H1 (cell line): ENCODE measurements around the gene FAM193A. TPM values are rescaled to one million over a fixed set of nuclear protein-coding genes. Genes with fewer than 3 reads are reported as not detected.
A peak's percentile ranks its signal among the peaks of the same experiment; 100 is the strongest.

Experiments used
- CTCF ChIA-PET: fragments of 300-600 bp; sonication (Branson Sonifier 250); formaldehyde crosslinking; loops from one replicate; lab custom pipeline; 2021; ENCODE audit not compliant: partially characterized antibody; lab: Charles Lee
- POLR2A ChIA-PET: fragments of 300-600 bp; sonication (Branson Sonifier 250); formaldehyde crosslinking; loops from one replicate; lab custom pipeline; 2021; ENCODE audit warnings: inconsistent platforms; ENCODE audit not compliant: partially characterized antibody; lab: Charles Lee
- DNase-seq, 2 experiments: peaks; one replicate each; pipeline versions ENCODE4 v3.0.0 to v3.0.0-alpha.2; 2010 to 2022; ENCODE audit warnings: low spot score in 2 of 2, low read depth in 1 of 2, mixed read lengths in 1 of 2
- FAIRE-seq: peaks from 2 replicates; lab custom pipeline; 2011; peaks lifted over from hg19 to GRCh38; lab: Jason Lieb, UNC
- H2AFZ ChIP-seq: 2 replicates; pipeline ENCODE4 v1.8.1; 2012; ENCODE audit warnings: low read length, inconsistent platforms
- H2AK5ac ChIP-seq: 2 replicates; pipeline ENCODE4 v1.6.1; 2013; ENCODE audit warnings: low read depth, low read length
- H2BK120ac ChIP-seq: replicated peaks from 2 replicates; pipeline ENCODE3; 2013; ENCODE audit warnings: low read depth, low read length, inconsistent platforms
- H2BK12ac ChIP-seq: 2 replicates; pipeline ENCODE4 v1.6.1; 2013; ENCODE audit warnings: low read depth, low read length
- H2BK15ac ChIP-seq: 2 replicates; pipeline ENCODE4 v1.6.1; 2013; ENCODE audit warnings: low read length
- H2BK20ac ChIP-seq: 2 replicates; pipeline ENCODE4 v1.6.1; 2013; ENCODE audit warnings: low read length
- H2BK5ac ChIP-seq: 2 replicates; pipeline ENCODE4 v1.6.1; 2013; ENCODE audit warnings: low read depth, low read length
- H3K14ac ChIP-seq: 2 replicates; pipeline ENCODE4 v1.6.1; 2013; ENCODE audit warnings: inconsistent platforms; ENCODE audit not compliant: insufficient read length
- H3K18ac ChIP-seq: 2 replicates; pipeline ENCODE4 v1.6.1; 2013; ENCODE audit warnings: low read length; ENCODE audit errors: extremely low read depth
- H3K23ac ChIP-seq: 2 replicates; pipeline ENCODE4 v1.6.1; 2013; ENCODE audit warnings: inconsistent platforms; ENCODE audit not compliant: insufficient read length
- H3K23me2 ChIP-seq: 2 replicates; pipeline ENCODE4 v1.6.1; 2013; ENCODE audit warnings: low read depth, low read length
- H3K27ac ChIP-seq: 2 replicates; pipeline ENCODE4 v1.6.1; 2011; ENCODE audit warnings: low read depth, low read length, inconsistent platforms
- H3K27me3 ChIP-seq, 4 experiments: replicated peaks in 1 of 4; 1 replicate in 1 of 4; 2 replicates in 3 of 4; pipeline versions ENCODE4 v1.6.1 to v1.8.1; 2011 to 2013; ENCODE audit warnings: low read length in 3 of 4, mild to moderate bottlenecking in 3 of 4, inconsistent platforms in 2 of 4, mixed read lengths in 2 of 4, moderate library complexity in 1 of 4; ENCODE audit not compliant: control insufficient read depth in 3 of 4, insufficient read depth in 3 of 4; ENCODE audit errors: extremely low read depth in 1 of 4
- H3K36me3 ChIP-seq, 4 experiments: 2 replicates each; pipeline versions ENCODE4 v1.6.1 to v1.8.1; 2011 to 2013; ENCODE audit warnings: mild to moderate bottlenecking in 4 of 4, low read length in 3 of 4, moderate library complexity in 2 of 4, control low read depth in 1 of 4, inconsistent platforms in 1 of 4; ENCODE audit not compliant: insufficient read depth in 4 of 4, control insufficient read depth in 2 of 4
- H3K4ac ChIP-seq: replicated peaks from 2 replicates; pipeline ENCODE3; 2013; ENCODE audit warnings: low read length, low read depth, mixed read lengths, inconsistent platforms; ENCODE audit not compliant: insufficient read length
- H3K4me1 ChIP-seq, 4 experiments: replicated peaks in 1 of 4; 1 replicate in 1 of 4; 2 replicates in 3 of 4; pipeline versions ENCODE4 v1.6.1 to v1.8.1; 2011 to 2013; ENCODE audit warnings: low read length in 3 of 4, inconsistent platforms in 2 of 4, mixed read lengths in 1 of 4; ENCODE audit not compliant: insufficient read depth in 4 of 4, control insufficient read depth in 3 of 4
- H3K4me2 ChIP-seq, 2 experiments: 2 replicates each; pipeline versions ENCODE4 v1.6.1 to v1.8.1; 2011 to 2013; ENCODE audit warnings: low read depth in 2 of 2, low read length in 2 of 2, control low read depth in 1 of 2, inconsistent platforms in 1 of 2, mild to moderate bottlenecking in 1 of 2; ENCODE audit not compliant: insufficient read depth in 1 of 2
- H3K4me3 ChIP-seq, 4 experiments: fragments of 200-600, 300-600 bp in 1 of 4; sonication (generic), shearing (Covaris generic), sonication (Bioruptor Twin) in 1 of 4; 2 replicates each; pipeline versions ENCODE4 v1.5.1 to v1.8.1; 2011 to 2016; ENCODE audit warnings: low read length in 4 of 4, low read depth in 3 of 4, control low read depth in 2 of 4, inconsistent platforms in 2 of 4, mild to moderate bottlenecking in 2 of 4, mixed read lengths in 1 of 4, moderate library complexity in 1 of 4; ENCODE audit not compliant: insufficient read depth in 2 of 4; ENCODE audit errors: extremely low read depth in 1 of 4
- H3K56ac ChIP-seq: replicated peaks from 2 replicates; pipeline ENCODE3; 2013; ENCODE audit warnings: low read depth, mild to moderate bottlenecking, mixed read lengths, low read length, inconsistent platforms; ENCODE audit not compliant: insufficient read length
- H3K79me1 ChIP-seq: 2 replicates; pipeline ENCODE4 v1.6.1; 2013; ENCODE audit warnings: low read depth, low read length, control low read depth
- H3K79me2 ChIP-seq, 2 experiments: 2 replicates each; pipeline versions ENCODE4 v1.6.1 to v1.8.1; 2012 to 2013; ENCODE audit warnings: low read length in 2 of 2, mild to moderate bottlenecking in 2 of 2, inconsistent platforms in 1 of 2; ENCODE audit not compliant: insufficient read depth in 2 of 2, control insufficient read depth in 1 of 2
- H3K9ac ChIP-seq, 4 experiments: replicated peaks in 1 of 4; 1 replicate in 1 of 4; 2 replicates in 3 of 4; pipeline versions ENCODE4 v1.6.1 to v1.8.1; 2011 to 2013; ENCODE audit warnings: low read depth in 3 of 4, low read length in 3 of 4, control low read depth in 2 of 4, mild to moderate bottlenecking in 2 of 4, moderate library complexity in 2 of 4, inconsistent platforms in 1 of 4; ENCODE audit errors: extremely low read depth in 1 of 4
- H3K9me3 ChIP-seq, 2 experiments: 2 replicates each; pipeline versions ENCODE4 v1.6.1 to v1.8.1; 2012 to 2013; ENCODE audit warnings: mild to moderate bottlenecking in 2 of 2, moderate library complexity in 2 of 2, control low read depth in 1 of 2, inconsistent platforms in 1 of 2, low read depth in 1 of 2, low read length in 1 of 2, mixed read lengths in 1 of 2; ENCODE audit not compliant: insufficient read depth in 2 of 2
- H4K20me1 ChIP-seq, 2 experiments: replicated peaks in 1 of 2; 2 replicates each; pipeline versions ENCODE3 to v1.8.1; 2011 to 2013; ENCODE audit warnings: inconsistent platforms in 2 of 2, low read length in 2 of 2, mild to moderate bottlenecking in 1 of 2; ENCODE audit not compliant: insufficient read depth in 2 of 2, control insufficient read depth in 1 of 2
- H4K5ac ChIP-seq: 2 replicates; pipeline ENCODE4 v1.6.1; 2013; ENCODE audit warnings: low read length, low read depth, mixed read lengths, inconsistent platforms; ENCODE audit not compliant: insufficient read length
- H4K8ac ChIP-seq: 2 replicates; pipeline ENCODE4 v1.8.0; 2013; ENCODE audit warnings: mild to moderate bottlenecking, moderate library complexity, low read length, inconsistent platforms; ENCODE audit not compliant: insufficient read depth; ENCODE audit errors: extremely low read depth
- H4K91ac ChIP-seq: replicated peaks from 2 replicates; pipeline ENCODE3; 2013; ENCODE audit warnings: low read length, mixed read lengths, inconsistent platforms; ENCODE audit not compliant: insufficient read length
- MAFK ChIP-seq: IDR thresholded peaks from 2 replicates; pipeline ENCODE4 v1.6.1; 2012; ENCODE audit warnings: low read depth, mild to moderate bottlenecking, improper control_type of control experiment, low read length
- RFX5 ChIP-seq: IDR thresholded peaks from 2 replicates; pipeline ENCODE4 v1.6.1; 2011; ENCODE audit warnings: low read depth, low read length, improper control_type of control experiment, borderline replicate concordance
- SP1 ChIP-seq: IDR thresholded peaks from 2 replicates; pipeline ENCODE4 v1.6.1; 2011; ENCODE audit warnings: low read depth, low read length
- SUZ12 ChIP-seq: fragments of 200-600 bp; sonication (generic); IDR thresholded peaks from 2 replicates; pipeline ENCODE4 v1.6.1; 2012; ENCODE audit warnings: mild to moderate bottlenecking, inconsistent platforms, low read length, moderate library complexity, mixed read lengths
- TBP ChIP-seq: IDR thresholded peaks from 2 replicates; pipeline ENCODE4 v1.6.1; 2011; ENCODE audit warnings: low read depth, low read length, improper control_type of control experiment
- TEAD4 ChIP-seq: IDR thresholded peaks from 2 replicates; pipeline ENCODE4 v1.6.1; 2012; ENCODE audit warnings: low read depth, low read length, inconsistent platforms, mixed read lengths
- WGBS, 2 experiments: shearing (Covaris generic) in 1 of 2; methylation state at CpG; one replicate each; pipeline versions ENCODE4 v1.1.6 to v1.1.7; 2013 to 2015; ENCODE audit warnings: low lambda C conversion rate in 2 of 2, mixed read lengths in 2 of 2, inconsistent platforms in 1 of 2, low coverage in 1 of 2, missing lambda C conversion rate in 1 of 2; ENCODE audit not compliant: insufficient replicate concordance in 2 of 2, insufficient coverage in 1 of 2, insufficient read length in 1 of 2; ENCODE audit errors: extremely low coverage in 1 of 2, missing lambda C conversion rate in 1 of 2; 5-methylcytosine and 5-hydroxymethylcytosine counted together
- polyA plus RNA-seq, 7 experiments: library from polyadenylated mRNA; depleted of rRNA in 3 of 7; stranded (reverse) in 5 of 7; unstranded in 2 of 7; fragments of >200 nt in 5 of 7; fragments of 200-250 nt in 2 of 7; gene quantifications; 1 replicate in 5 of 7; 2 replicates in 1 of 7; 4 replicates in 1 of 7; pipeline versions ENCODE4 v1.2.1 to v1.2.3, GENCODE V29; 2011 to 2013; ENCODE audit warnings: missing spikeins in 2 of 7, mixed read lengths in 2 of 7
- total RNA-seq: library from RNA; stranded (reverse); fragmentation: NEBNext Ultra II Directional; extraction: Animal tissue kit (Norgen Biotek cat#: 25700); gene quantifications from 2 replicates; pipeline ENCODE4 v1.2.1, GENCODE V29; 2021

Gene FAM193A
- total and polyA plus RNA-seq, 2 of the 8 experiments (the other 6 are each of a cell fraction or from before 2014, with no cell fraction given) = 8.7 to 26.2 TPM

DNA sequence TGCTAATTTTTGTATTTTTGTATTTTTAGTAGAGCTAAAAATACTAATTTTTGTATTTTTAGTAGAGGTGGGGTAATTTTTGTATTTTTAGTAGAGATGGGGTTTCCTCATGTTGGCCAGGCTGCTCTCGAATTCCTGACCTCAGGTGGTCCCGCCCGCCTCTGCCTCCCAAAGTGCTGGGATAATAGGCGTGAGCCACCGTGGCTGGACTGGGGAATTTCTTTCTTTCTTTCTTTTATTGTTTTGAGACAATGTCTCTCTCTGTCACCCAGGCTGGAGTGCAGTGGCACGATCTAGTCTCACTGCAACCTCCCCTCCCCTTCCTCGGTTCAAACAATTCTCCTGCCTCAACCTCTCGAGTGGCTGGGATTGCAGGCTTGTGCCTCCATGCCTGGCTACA, 83.0 kb downstream of the FAM193A start:
- no peak overlapping the region for H4K91ac ChIP-seq
- H4K20me1 ChIP-seq = peaks cover 0 to 9% of the 10 kb centered on the region in 2 experiments
- peaks cover 1 to 12% (median 5%) of the 10 kb centered on the region in 4 experiments; a peak in 5 of 7 replicates for H3K4me1 ChIP-seq
- H2BK15ac ChIP-seq = no peak overlapping the region
- peak overlapping the region; percentile 12 to 49; a peak in 1 of 4 replicates for H3K4me2 ChIP-seq
- peak overlapping the region; percentile 15; the same call in 1 of the 2 replicates for H3K18ac ChIP-seq
- H2BK120ac ChIP-seq = no peak overlapping the region
- H3K23me2 ChIP-seq = no peaks in the 10 kb centered on the region
- H3K27ac ChIP-seq = no peak overlapping the region
- H3K14ac ChIP-seq = no peak overlapping the region
- no peak overlapping the region for H2AFZ ChIP-seq
- FAIRE-seq (no peak), DNase-seq (no peak)
- TF ChIP-seq SP1 = no peak
- TF ChIP-seq TEAD4 = 0 out of 2 replicates have a peak, but pooled peaks have one; percentile 18
- no peak for TF ChIP-seq TBP
- TF ChIP-seq RFX5 = no peak
- TF ChIP-seq SUZ12 = no peak
- no peak for TF ChIP-seq MAFK
- no peak overlapping the region for H2BK5ac ChIP-seq
- no peak overlapping the region for H3K9ac ChIP-seq
- 58% methylated on average over 8 of the region's 8 CpGs; no CpG with 5 or more reads in 1 of the 2 experiments for WGBS, 2 experiments
- H3K79me2 ChIP-seq = peaks cover 3 to 79% of the 10 kb centered on the region in 2 experiments; a peak in 3 of 4 replicates
- no peak overlapping the region for H2BK20ac ChIP-seq
- no peak overlapping the region for H3K4me3 ChIP-seq
- no peak overlapping the region for H3K56ac ChIP-seq
- no peak overlapping the region for H2AK5ac ChIP-seq
- no peaks in the 10 kb centered on the region for H3K27me3 ChIP-seq
- H4K8ac ChIP-seq = no peak overlapping the region
- H2BK12ac ChIP-seq = no peak overlapping the region
- H4K5ac ChIP-seq = peak overlapping the region; percentile 65
- H3K9me3 ChIP-seq = no peaks in the 10 kb centered on the region
- H3K4ac ChIP-seq = no peak overlapping the region
- H3K79me1 ChIP-seq = peaks cover 3% of the 10 kb centered on the region; the same call in 1 of the 2 replicates
- CTCF ChIA-PET = no interaction called here
- H3K36me3 ChIP-seq = no peaks in the 10 kb centered on the region
- H3K23ac ChIP-seq = no peak overlapping the region
- POLR2A ChIA-PET = no interaction called here
